HL-60 (cell line): ENCODE results near the gene MAN1C1.

ENCODE experiments used
- DNase-seq, 2 experiments: peaks; one replicate each; pipeline ENCODE4 v3.0.0-alpha.2; 2010 to 2020; ENCODE audit warnings: low read depth in 1 of 2, low spot score in 1 of 2
- H3K27ac ChIP-seq: fragments of 250-450 bp; sonication (Bioruptor Pico); replicated peaks from 2 replicates; pipeline ENCODE4 v1.5.1; 2020; ENCODE audit warnings: mild to moderate bottlenecking, moderate library complexity
- H3K27me3 ChIP-seq: fragments of 250-450 bp; sonication (Bioruptor Pico); 2 replicates; pipeline ENCODE4 v1.5.1; 2021; ENCODE audit warnings: mild to moderate bottlenecking, moderate library complexity; ENCODE audit not compliant: insufficient read depth, poor library complexity, severe bottlenecking
- H3K4me3 ChIP-seq: replicated peaks from 2 replicates; pipeline ENCODE4 v1.5.1; 2011; ENCODE audit warnings: mild to moderate bottlenecking, control low read depth, low read length; ENCODE audit not compliant: insufficient read depth
- CTCF ChIP-seq: IDR thresholded peaks from one replicate; pipeline ENCODE4 v1.5.1; 2011; ENCODE audit warnings: low read length, control low read depth, inconsistent platforms; ENCODE audit not compliant: insufficient read depth
- GABPA ChIP-seq: IDR thresholded peaks from 2 replicates; pipeline ENCODE4 v1.6.1; 2012; ENCODE audit warnings: low read depth
- POLR2AphosphoS5 ChIP-seq: IDR thresholded peaks from 2 replicates; pipeline ENCODE4 v1.6.1; 2012; ENCODE audit warnings: low read depth
- REST ChIP-seq: IDR thresholded peaks from 2 replicates; pipeline ENCODE4 v1.6.1; 2012; ENCODE audit warnings: low read depth; ENCODE audit not compliant: insufficient replicate concordance
- SPI1 ChIP-seq: IDR thresholded peaks from 2 replicates; pipeline ENCODE4 v1.6.1; 2012; ENCODE audit warnings: low read depth, mild to moderate bottlenecking, borderline replicate concordance

MAN1C1 gene

GRCh38 chr1:25645637-25646400 lies 29.2 kb downstream of the MAN1C1 start:
- no peaks in the 10 kb centered on the region for H3K27me3 ChIP-seq
- no peak for DNase-seq
- no peak overlapping the region for H3K27ac ChIP-seq
- TF ChIP-seq CTCF (no peak), SPI1 (no peak), REST (no peak), POLR2AphosphoS5 (no peak), GABPA (no peak)
- no peak overlapping the region for H3K4me3 ChIP-seq

GRCh38 chr1:25647106-25647505 lies 30.5 kb downstream of the MAN1C1 start:
- no peak for TF ChIP-seq POLR2AphosphoS5
- TF ChIP-seq SPI1, result no peak
- no peak for TF ChIP-seq REST
- TF ChIP-seq GABPA, result no peak
- no peak for TF ChIP-seq CTCF
- no peak overlapping the region for H3K4me3 ChIP-seq
- H3K27ac ChIP-seq, result no peak overlapping the region
- no peak for DNase-seq
- H3K27me3 ChIP-seq, result no peaks in the 10 kb centered on the region

GRCh38 chr1:25647863-25648262 lies 31.3 kb downstream of the MAN1C1 start:
- no peak for DNase-seq
- TF ChIP-seq POLR2AphosphoS5 (no peak), REST (no peak), SPI1 (no peak)
- Histone ChIP-seq H3K27ac (no peak overlapping the region), H3K27me3 (no peaks in the 10 kb centered on the region), H3K4me3 (no peak overlapping the region)
